AG09309 (cell line): ENCODE measurements around the gene SPRY2.

Experiments
- DNase-seq: peaks from one replicate; pipeline ENCODE4 v3.0.0-alpha.2; 2010; ENCODE audit warnings: low read depth
- H3K4me3 ChIP-seq: 2 replicates; pipeline ENCODE4 v1.5.1; 2011; ENCODE audit warnings: mild to moderate bottlenecking, low read depth, low read length, moderate library complexity; ENCODE audit not compliant: control insufficient read depth
- TF ChIP-seq, protein P1 (sequence below): IDR thresholded peaks from 2 replicates; pipeline ENCODE4 v1.5.1; 2011; ENCODE audit warnings: mild to moderate bottlenecking, low read depth, low read length, inconsistent platforms; ENCODE audit not compliant: insufficient read depth, control insufficient read depth; ENCODE audit errors: missing control alignments

Gene SPRY2

GRCh38 chr13:80296638-80297037 is 44.3 kb downstream of the SPRY2 start:
- H3K4me3 ChIP-seq: no peak overlapping the region
- DNase-seq: no peak
- TF ChIP-seq, protein P1, sequence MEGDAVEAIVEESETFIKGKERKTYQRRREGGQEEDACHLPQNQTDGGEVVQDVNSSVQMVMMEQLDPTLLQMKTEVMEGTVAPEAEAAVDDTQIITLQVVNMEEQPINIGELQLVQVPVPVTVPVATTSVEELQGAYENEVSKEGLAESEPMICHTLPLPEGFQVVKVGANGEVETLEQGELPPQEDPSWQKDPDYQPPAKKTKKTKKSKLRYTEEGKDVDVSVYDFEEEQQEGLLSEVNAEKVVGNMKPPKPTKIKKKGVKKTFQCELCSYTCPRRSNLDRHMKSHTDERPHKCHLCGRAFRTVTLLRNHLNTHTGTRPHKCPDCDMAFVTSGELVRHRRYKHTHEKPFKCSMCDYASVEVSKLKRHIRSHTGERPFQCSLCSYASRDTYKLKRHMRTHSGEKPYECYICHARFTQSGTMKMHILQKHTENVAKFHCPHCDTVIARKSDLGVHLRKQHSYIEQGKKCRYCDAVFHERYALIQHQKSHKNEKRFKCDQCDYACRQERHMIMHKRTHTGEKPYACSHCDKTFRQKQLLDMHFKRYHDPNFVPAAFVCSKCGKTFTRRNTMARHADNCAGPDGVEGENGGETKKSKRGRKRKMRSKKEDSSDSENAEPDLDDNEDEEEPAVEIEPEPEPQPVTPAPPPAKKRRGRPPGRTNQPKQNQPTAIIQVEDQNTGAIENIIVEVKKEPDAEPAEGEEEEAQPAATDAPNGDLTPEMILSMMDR: no peak

DNA sequence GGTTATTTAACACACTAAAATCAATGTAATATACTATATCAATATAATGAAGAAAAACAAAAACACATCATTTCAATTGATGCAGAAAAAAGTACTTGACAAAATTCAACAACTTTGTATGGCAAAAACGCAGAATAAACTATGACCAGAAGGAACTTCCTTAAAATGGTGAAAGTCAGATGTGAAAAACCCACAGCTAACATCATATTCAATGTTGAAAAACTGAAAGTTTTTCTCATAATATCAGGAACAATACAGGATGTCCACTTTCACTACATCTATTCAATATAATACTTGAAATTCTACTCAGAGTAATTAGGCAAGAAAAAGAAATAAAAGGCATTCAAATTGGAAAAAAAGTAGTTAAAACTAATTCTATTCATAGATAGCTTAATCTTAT is 50.3 kb downstream of the SPRY2 start:
- no peak for DNase-seq
- TF ChIP-seq, protein P1: no peak
- H3K4me3 ChIP-seq: no peak overlapping the region
